ENCODE measurements around the gene ALAS1.

DNA sequence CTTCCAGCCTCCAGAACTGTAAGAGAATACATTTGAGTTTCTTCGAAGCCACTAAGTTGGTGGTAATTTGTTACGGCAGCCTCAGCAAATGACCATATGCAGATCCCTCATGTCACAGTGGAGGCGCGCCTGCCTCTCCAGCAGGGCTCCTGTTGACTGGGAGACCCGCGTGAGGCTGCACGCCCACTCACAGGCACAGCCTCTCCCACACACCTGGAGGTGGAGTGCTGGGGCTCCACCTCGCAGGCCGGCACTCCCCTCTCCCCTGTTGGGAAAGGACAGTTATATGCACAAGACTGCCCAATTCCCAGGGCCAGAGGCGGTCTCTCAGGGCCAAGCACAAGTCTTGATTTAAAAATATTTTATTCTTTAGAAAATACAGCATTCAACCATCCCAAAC is 30.3 kb downstream of the ALAS1 start:
- TF ChIP-seq, protein P1, sequence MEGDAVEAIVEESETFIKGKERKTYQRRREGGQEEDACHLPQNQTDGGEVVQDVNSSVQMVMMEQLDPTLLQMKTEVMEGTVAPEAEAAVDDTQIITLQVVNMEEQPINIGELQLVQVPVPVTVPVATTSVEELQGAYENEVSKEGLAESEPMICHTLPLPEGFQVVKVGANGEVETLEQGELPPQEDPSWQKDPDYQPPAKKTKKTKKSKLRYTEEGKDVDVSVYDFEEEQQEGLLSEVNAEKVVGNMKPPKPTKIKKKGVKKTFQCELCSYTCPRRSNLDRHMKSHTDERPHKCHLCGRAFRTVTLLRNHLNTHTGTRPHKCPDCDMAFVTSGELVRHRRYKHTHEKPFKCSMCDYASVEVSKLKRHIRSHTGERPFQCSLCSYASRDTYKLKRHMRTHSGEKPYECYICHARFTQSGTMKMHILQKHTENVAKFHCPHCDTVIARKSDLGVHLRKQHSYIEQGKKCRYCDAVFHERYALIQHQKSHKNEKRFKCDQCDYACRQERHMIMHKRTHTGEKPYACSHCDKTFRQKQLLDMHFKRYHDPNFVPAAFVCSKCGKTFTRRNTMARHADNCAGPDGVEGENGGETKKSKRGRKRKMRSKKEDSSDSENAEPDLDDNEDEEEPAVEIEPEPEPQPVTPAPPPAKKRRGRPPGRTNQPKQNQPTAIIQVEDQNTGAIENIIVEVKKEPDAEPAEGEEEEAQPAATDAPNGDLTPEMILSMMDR (IDR thresholded peaks at IDR 0.05): no peak
- TF ChIP-seq POLR2A (IDR thresholded peaks at IDR 0.05) (no peak), POLR2AphosphoS5 (IDR thresholded peaks at IDR 0.05) (no peak)

All from prostate gland (tissue), 2 donors.